ENCODE data around the gene DNAJB6.

Gene DNAJB6

GRCh38 chr7:157440346-157441022 is 103.7 kb downstream of the DNAJB6 start:
- Histone ChIP-seq H3K36me3 (ENCODE audit: control insufficient read depth, insufficient read depth, low read length) (no peaks in the 10 kb centered on the region), H3K27ac (ENCODE audit: insufficient read depth, low read length, poor library complexity, severe bottlenecking) (no peak overlapping the region), H3K4me1 (ENCODE audit: control insufficient read depth, insufficient read depth, low read length, poor library complexity, severe bottlenecking) (no peaks in the 10 kb centered on the region), H3K9me3 (ENCODE audit: control insufficient read depth, low read length) (no peaks in the 10 kb centered on the region), H3K4me3 (ENCODE audit: insufficient read depth, low read depth, low read length, poor library complexity, severe bottlenecking) (no peak overlapping the region), H3K27me3 (replicated peaks; ENCODE audit: control insufficient read depth, insufficient read depth, low read length, poor library complexity, severe bottlenecking) (no peaks in the 10 kb centered on the region)
- DNase-seq, result no peak

GRCh38 chr7:157441023-157441399 is 104.2 kb downstream of the DNAJB6 start:
- no peak overlapping the region for H3K4me3 ChIP-seq (ENCODE audit: insufficient read depth, low read depth, low read length, poor library complexity, severe bottlenecking)
- no peak overlapping the region for H3K27ac ChIP-seq (ENCODE audit: insufficient read depth, low read length, poor library complexity, severe bottlenecking)
- no peaks in the 10 kb centered on the region for H3K9me3 ChIP-seq (ENCODE audit: control insufficient read depth, low read length)
- no peak for DNase-seq
- H3K36me3 ChIP-seq (ENCODE audit: control insufficient read depth, insufficient read depth, low read length), result no peaks in the 10 kb centered on the region
- no peaks in the 10 kb centered on the region for H3K4me1 ChIP-seq (ENCODE audit: control insufficient read depth, insufficient read depth, low read length, poor library complexity, severe bottlenecking)
- H3K27me3 ChIP-seq (replicated peaks; ENCODE audit: control insufficient read depth, insufficient read depth, low read length, poor library complexity, severe bottlenecking), result no peaks in the 10 kb centered on the region

- Histone ChIP-seq H3K27me3 (replicated peaks; ENCODE audit: control insufficient read depth, insufficient read depth, low read length, poor library complexity, severe bottlenecking) (no peaks in the 10 kb centered on the region), H3K9me3 (ENCODE audit: control insufficient read depth, low read length) (no peaks in the 10 kb centered on the region), H3K27ac (ENCODE audit: insufficient read depth, low read length, poor library complexity, severe bottlenecking) (no peak overlapping the region), H3K4me1 (ENCODE audit: control insufficient read depth, insufficient read depth, low read length, poor library complexity, severe bottlenecking) (no peaks in the 10 kb centered on the region), H3K36me3 (ENCODE audit: control insufficient read depth, insufficient read depth, low read length) (no peaks in the 10 kb centered on the region), H3K4me3 (ENCODE audit: insufficient read depth, low read depth, low read length, poor library complexity, severe bottlenecking) (no peak overlapping the region)
- no peak for DNase-seq
Measured at GRCh38 chr7:157442456-157442855, 105.7 kb downstream of the DNAJB6 start.

- no peaks in the 10 kb centered on the region for H3K36me3 ChIP-seq (ENCODE audit: control insufficient read depth, insufficient read depth, low read length)
- no peak overlapping the region for H3K4me3 ChIP-seq (ENCODE audit: insufficient read depth, low read depth, low read length, poor library complexity, severe bottlenecking)
- DNase-seq, result no peak
- no peaks in the 10 kb centered on the region for H3K27me3 ChIP-seq (replicated peaks; ENCODE audit: control insufficient read depth, insufficient read depth, low read length, poor library complexity, severe bottlenecking)
- no peaks in the 10 kb centered on the region for H3K4me1 ChIP-seq (ENCODE audit: control insufficient read depth, insufficient read depth, low read length, poor library complexity, severe bottlenecking)
- H3K9me3 ChIP-seq (ENCODE audit: control insufficient read depth, low read length), result no peaks in the 10 kb centered on the region
- H3K27ac ChIP-seq (ENCODE audit: insufficient read depth, low read length, poor library complexity, severe bottlenecking), result no peak overlapping the region
Measured at GRCh38 chr7:157442993-157443831, 106.4 kb downstream of the DNAJB6 start.

- H3K36me3 ChIP-seq (ENCODE audit: control insufficient read depth, insufficient read depth, low read length), result no peaks in the 10 kb centered on the region
- DNase-seq, result no peak
- H3K27me3 ChIP-seq (replicated peaks; ENCODE audit: control insufficient read depth, insufficient read depth, low read length, poor library complexity, severe bottlenecking), result no peaks in the 10 kb centered on the region
- H3K9me3 ChIP-seq (ENCODE audit: control insufficient read depth, low read length), result no peaks in the 10 kb centered on the region
- H3K27ac ChIP-seq (ENCODE audit: insufficient read depth, low read length, poor library complexity, severe bottlenecking), result no peak overlapping the region
- no peak overlapping the region for H3K4me3 ChIP-seq (ENCODE audit: insufficient read depth, low read depth, low read length, poor library complexity, severe bottlenecking)
- no peaks in the 10 kb centered on the region for H3K4me1 ChIP-seq (ENCODE audit: control insufficient read depth, insufficient read depth, low read length, poor library complexity, severe bottlenecking)
Measured at GRCh38 chr7:157444011-157444842, 107.4 kb downstream of the DNAJB6 start.

GRCh38 chr7:157444843-157445135 is 108.0 kb downstream of the DNAJB6 start:
- no peak for DNase-seq
- Histone ChIP-seq H3K9me3 (ENCODE audit: control insufficient read depth, low read length) (no peaks in the 10 kb centered on the region), H3K4me1 (ENCODE audit: control insufficient read depth, insufficient read depth, low read length, poor library complexity, severe bottlenecking) (no peaks in the 10 kb centered on the region), H3K27ac (ENCODE audit: insufficient read depth, low read length, poor library complexity, severe bottlenecking) (no peak overlapping the region), H3K36me3 (ENCODE audit: control insufficient read depth, insufficient read depth, low read length) (no peaks in the 10 kb centered on the region), H3K27me3 (replicated peaks; ENCODE audit: control insufficient read depth, insufficient read depth, low read length, poor library complexity, severe bottlenecking) (no peaks in the 10 kb centered on the region), H3K4me3 (ENCODE audit: insufficient read depth, low read depth, low read length, poor library complexity, severe bottlenecking) (no peak overlapping the region)

GRCh38 chr7:157445246-157445955 is 108.6 kb downstream of the DNAJB6 start:
- DNase-seq, result no peak
- H3K4me3 ChIP-seq (ENCODE audit: insufficient read depth, low read depth, low read length, poor library complexity, severe bottlenecking), result no peak overlapping the region
- H3K27me3 ChIP-seq (replicated peaks; ENCODE audit: control insufficient read depth, insufficient read depth, low read length, poor library complexity, severe bottlenecking), result no peaks in the 10 kb centered on the region
- no peak overlapping the region for H3K27ac ChIP-seq (ENCODE audit: insufficient read depth, low read length, poor library complexity, severe bottlenecking)
- no peaks in the 10 kb centered on the region for H3K36me3 ChIP-seq (ENCODE audit: control insufficient read depth, insufficient read depth, low read length)
- H3K4me1 ChIP-seq (ENCODE audit: control insufficient read depth, insufficient read depth, low read length, poor library complexity, severe bottlenecking), result no peaks in the 10 kb centered on the region
- no peaks in the 10 kb centered on the region for H3K9me3 ChIP-seq (ENCODE audit: control insufficient read depth, low read length)

- Histone ChIP-seq H3K27ac (ENCODE audit: insufficient read depth, low read length, poor library complexity, severe bottlenecking) (no peak overlapping the region), H3K27me3 (replicated peaks; ENCODE audit: control insufficient read depth, insufficient read depth, low read length, poor library complexity, severe bottlenecking) (no peaks in the 10 kb centered on the region), H3K36me3 (ENCODE audit: control insufficient read depth, insufficient read depth, low read length) (no peaks in the 10 kb centered on the region), H3K4me3 (ENCODE audit: insufficient read depth, low read depth, low read length, poor library complexity, severe bottlenecking) (no peak overlapping the region), H3K4me1 (ENCODE audit: control insufficient read depth, insufficient read depth, low read length, poor library complexity, severe bottlenecking) (no peaks in the 10 kb centered on the region), H3K9me3 (ENCODE audit: control insufficient read depth, low read length) (no peaks in the 10 kb centered on the region)
- no peak for DNase-seq
Measured at GRCh38 chr7:157445956-157446295, 109.1 kb downstream of the DNAJB6 start.

GRCh38 chr7:157446322-157446721 is 109.5 kb downstream of the DNAJB6 start:
- Histone ChIP-seq H3K4me3 (ENCODE audit: insufficient read depth, low read depth, low read length, poor library complexity, severe bottlenecking) (no peak overlapping the region), H3K27me3 (replicated peaks; ENCODE audit: control insufficient read depth, insufficient read depth, low read length, poor library complexity, severe bottlenecking) (no peaks in the 10 kb centered on the region), H3K36me3 (ENCODE audit: control insufficient read depth, insufficient read depth, low read length) (no peaks in the 10 kb centered on the region), H3K27ac (ENCODE audit: insufficient read depth, low read length, poor library complexity, severe bottlenecking) (no peak overlapping the region), H3K9me3 (ENCODE audit: control insufficient read depth, low read length) (no peaks in the 10 kb centered on the region), H3K4me1 (ENCODE audit: control insufficient read depth, insufficient read depth, low read length, poor library complexity, severe bottlenecking) (no peaks in the 10 kb centered on the region)
- no peak for DNase-seq

All from effector memory CD4-positive, alpha-beta T cell (primary cell).